Activated CD4-positive, CD25-positive, alpha-beta regulatory T cell treated with anti-CD3 and anti-CD28 coated beads, Interleukin-2, amount 50 U/mL, for 16 hours (primary cell): Measurements from ENCODE around the gene TEX19.
"Not testable (repeated sequence)": the region's sequence is repeated elsewhere in the genome, so short reads cannot be mapped to it uniquely, and the experiment has no call there.

ENCODE experiments used
- DNase-seq: peaks from one replicate; pipeline ENCODE4 v3.0.0-alpha.2; 2020; ENCODE audit warnings: low read depth, low spot score

Gene TEX19

DNA sequence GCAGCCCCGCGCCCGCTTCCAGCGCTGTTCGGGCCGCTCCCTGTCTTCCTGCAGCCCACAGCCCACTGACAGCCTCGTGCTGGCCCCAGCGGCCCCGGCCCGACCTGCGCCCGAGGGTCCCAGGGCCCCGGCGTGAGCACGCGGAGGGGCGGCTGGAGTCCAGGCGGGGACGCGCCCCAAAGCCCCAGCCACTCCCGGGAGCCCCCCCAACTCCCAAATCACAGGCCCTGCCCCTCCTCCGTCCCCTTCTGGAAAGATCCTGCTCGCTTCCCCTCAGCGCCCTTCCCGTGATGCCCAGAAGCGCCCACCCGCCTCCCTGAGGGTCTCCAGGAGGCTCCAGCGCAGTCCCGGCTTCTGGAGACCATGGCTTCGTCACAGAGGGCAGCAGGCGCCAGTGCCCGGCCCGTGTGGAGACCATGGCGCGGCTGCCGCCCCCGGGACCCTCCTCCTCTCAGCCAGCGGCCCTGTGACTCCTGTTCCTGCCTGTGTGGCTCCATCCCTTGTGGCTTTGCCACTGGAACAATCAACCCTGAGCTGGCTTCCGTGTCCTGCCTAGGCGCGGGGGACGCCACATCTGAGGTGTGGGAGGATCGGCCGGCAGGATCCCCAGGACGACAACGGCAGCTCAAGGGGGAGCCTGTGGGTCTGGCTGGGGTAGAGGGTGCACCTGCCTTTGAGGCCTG, 16.5 kb downstream of the TEX19 start:
- DNase-seq: no peak

DNA sequence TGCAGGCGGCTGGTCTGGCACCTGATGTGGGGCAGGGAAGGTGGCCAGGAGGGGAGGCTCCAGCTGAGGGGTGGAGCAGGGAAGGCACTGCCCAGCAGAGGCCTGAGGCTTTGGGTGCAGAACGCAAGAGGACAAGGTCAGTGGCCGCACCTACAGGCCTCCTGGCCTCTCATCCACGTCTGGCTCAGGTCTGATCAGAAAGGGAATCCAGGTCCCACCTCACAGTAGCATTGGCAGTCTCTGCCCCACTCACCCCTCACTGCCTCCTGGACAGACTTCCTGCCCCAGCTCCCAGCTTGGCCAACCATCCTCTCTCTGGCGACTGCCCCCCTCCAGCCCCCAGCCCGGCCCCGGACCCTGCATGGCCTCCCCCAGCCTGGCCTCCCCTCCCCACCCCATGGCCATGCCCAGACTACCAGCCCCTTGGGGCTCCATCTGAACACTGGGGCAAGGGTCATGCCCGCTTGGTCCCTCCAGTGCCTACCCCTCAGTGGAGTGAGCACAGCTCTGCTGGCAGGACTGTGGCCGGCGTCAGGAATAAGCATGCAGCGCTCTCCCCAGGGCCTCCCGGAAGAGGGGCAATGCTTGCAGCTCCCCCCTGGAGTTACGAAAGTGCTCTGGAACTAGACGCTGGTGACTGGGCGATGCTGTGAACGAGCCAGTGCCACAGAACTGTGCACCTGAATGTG, 17.1 kb downstream of the TEX19 start:
- DNase-seq: no peak

- DNase-seq: not testable (repeated sequence)
These were observed 18.2 kb downstream of the TEX19 start for GRCh38 chr17:82377294-82377693.

DNA sequence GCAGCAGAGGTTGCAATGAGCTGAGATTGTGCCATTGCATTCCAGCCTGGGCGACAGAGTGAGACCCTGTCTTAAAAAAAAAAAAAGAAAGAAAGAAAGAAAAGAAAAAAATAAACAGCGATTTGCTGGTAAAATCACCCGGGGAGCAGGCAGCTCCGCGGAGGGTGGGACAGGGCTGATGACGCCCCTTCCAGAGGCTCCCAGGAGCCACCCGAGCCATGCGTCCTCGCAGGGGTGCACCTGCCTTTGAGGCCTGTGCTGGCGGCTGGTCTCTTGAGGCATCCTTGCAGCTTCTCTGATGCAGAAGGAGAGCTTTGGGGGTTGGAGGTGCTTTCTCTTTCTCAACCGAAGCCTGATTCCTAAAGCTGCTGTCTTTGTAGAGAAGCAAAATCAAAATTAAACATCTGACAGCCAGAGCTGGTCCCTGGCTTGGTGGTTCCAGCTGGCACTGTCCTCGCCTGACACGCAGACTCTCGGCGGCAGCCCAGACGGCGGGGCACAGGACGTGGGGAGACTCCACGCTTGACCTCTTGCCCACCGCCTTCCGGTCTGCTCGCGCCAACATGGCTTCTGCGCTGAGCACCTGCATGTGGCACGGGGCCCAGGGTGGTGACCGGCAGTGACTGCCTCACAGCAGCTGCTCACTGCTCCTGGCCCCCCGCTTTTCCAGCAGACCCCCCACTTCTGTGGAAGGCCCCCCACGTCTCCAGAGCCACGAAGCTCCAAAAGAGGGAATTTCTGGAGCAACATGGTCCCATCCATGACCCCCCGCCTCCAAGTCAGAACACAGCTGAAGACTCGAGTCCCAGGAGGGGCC, 19.1 kb downstream of the TEX19 start:
- no peak for DNase-seq

DNA sequence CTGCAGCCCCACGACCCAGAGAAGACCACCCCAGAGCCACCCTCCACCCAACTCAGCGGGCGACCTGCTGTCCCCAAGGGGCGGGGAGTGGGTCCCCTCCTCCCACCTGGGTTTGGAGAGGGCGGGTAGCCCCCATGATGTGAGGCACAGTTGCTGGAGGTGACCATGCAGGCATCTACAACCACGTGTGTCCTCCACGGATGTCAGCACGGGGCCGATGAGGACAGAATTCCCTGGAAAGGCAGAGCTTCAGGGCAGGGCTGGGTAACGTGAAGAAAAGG, 19.6 kb downstream of the TEX19 start:
- DNase-seq: no peak

DNA sequence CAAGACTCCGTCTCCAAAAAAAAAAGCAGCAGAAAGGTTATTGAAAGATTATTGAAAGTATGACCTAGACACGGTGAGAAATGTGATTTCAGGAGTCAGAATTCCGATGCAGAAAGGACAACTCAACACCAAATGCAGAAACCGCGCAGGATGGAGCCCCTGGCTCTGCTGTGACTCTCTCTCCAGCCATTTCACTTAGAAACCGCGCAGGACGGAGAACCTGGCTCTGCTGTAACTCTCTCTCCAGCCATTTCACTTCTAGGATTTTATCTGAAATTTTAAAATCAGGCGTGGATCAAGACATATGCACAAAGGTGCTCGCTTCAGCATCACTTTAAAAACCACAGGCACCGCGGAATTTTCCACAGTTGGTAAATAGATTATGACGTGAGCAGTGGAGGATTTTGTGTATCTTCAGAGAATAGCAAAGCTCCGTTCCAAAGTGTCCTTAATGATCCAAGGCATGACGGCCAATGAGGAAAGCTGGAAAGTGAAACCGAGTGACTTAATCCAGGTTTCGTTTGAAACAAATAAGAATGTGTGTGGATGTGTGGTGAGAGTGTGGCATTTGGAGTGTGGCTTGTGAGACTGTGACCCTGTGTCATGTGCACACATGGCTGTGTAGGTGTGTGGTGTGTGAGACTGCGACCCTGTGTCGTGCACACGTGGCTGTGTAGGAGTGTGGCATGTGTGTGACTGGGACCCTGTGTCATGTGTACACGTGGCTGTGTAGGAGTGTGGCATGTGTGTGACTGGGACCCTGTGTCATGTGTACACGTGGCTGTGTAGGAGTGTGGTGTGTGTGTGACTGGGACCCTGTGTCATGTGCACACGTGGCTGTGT, 22.0 kb downstream of the TEX19 start:
- no peak for DNase-seq

DNA sequence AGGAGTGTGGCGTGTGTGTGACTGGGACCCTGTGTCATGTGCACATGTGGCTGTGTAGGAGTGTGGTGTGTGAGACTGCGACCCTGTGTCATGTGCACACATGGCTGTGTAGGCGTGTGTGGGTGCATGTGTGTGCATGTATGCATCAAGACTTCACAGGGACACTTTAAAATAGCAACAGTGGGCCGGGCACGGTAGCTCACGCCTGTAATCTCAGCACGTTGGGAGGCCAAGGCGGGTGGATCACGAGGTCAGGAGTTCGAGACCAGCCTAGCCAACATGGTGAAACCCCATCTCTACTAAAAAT, 22.6 kb downstream of the TEX19 start:
- not testable (repeated sequence) for DNase-seq

- DNase-seq: not testable (repeated sequence)
These were observed 23.3 kb downstream of the TEX19 start for GRCh38 chr17:82382220-82382932.

DNA sequence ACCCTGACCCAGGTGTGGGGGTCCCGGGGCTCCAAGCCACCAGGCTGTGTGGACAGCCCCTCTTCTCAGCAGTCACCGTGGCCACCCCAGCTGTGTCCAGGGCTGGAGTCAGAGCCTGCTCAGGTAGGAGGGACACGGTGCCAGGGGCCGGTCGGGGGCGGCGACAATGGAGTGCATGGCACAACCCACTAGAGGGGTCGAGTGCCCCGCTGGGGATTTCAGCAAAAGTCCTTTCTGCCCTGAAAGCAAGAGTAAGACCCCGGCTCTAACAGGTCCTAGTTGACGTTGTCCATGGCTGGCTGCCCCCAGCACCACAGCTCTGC, 23.8 kb downstream of the TEX19 start:
- no peak for DNase-seq

- no peak for DNase-seq
These were observed 24.4 kb downstream of the TEX19 start for GRCh38 chr17:82383411-82383810.

DNA sequence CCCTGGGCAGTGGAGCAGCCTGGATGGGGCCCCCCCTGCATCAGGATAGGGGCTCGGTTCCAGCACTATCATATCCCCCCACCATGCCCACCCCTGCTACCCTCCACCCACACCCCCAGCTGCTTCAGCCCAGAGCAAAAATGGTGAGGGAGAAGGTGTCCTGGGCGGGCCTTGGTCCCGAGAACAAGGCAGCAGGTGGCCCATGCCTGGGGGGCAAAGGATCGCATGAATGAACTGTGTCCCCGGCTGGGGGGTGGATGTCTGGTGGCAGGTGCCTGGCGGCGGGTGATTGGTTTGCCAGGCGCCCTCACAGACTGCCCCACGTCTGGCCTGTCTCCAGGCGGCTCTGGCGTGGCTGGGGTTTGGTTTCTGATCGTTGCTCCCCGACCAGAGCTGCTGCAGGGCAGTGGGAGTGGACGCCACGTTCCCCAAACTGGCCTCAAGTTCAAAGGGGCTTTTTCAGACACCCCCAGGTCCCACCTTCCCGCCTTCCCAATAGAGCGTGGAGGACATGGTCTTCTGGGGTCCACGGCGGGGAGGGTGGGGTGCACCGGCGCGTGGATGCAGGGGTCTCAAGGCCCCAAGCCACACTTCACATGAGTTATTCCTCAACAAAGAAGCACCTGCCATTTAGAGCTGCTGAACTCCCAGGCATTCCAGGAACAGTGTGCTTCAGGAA, 25.1 kb downstream of the TEX19 start:
- no peak for DNase-seq

DNA sequence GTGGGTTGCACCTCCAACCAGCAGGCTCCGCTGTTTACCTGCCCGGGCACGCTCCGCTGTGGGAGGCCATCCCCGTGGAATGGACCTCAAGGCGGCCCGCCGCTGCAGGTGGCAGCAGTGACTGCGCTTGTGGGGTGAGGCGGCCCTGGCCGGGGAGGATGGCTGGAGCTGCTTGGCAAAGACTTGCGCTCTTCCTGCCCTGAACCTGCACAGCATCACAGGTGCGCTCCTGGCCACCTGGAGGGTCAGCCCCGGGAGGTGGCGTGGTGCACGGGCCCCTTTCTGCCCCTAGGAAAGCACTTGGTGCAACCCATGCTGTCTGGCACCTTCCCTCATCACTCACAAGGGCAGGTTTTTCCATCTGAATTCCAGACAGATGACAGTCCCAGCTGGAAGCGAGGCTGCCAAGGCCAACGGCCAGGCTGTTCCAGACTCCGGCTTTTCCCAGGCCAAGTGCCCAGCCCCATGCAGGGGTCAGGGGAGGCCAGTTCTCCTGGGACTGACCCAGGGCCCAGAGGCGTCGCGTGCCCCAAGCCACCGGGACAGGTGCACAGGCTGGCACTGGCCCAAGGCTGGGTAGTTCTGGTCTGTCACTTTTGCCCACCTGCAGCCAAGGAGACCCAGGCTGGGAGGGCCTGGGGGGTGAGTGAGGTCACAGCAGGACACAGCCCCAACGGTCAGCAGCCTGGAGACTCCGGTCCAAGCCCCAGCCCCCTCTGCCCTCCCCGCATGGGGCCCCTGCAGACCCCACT, 25.9 kb downstream of the TEX19 start:
- no peak for DNase-seq

GRCh38 chr17:82385559-82386254, 26.7 kb downstream of the TEX19 start:
- no peak for DNase-seq

- no peak for DNase-seq
These were observed 27.3 kb downstream of the TEX19 start for GRCh38 chr17:82386255-82386831.

DNA sequence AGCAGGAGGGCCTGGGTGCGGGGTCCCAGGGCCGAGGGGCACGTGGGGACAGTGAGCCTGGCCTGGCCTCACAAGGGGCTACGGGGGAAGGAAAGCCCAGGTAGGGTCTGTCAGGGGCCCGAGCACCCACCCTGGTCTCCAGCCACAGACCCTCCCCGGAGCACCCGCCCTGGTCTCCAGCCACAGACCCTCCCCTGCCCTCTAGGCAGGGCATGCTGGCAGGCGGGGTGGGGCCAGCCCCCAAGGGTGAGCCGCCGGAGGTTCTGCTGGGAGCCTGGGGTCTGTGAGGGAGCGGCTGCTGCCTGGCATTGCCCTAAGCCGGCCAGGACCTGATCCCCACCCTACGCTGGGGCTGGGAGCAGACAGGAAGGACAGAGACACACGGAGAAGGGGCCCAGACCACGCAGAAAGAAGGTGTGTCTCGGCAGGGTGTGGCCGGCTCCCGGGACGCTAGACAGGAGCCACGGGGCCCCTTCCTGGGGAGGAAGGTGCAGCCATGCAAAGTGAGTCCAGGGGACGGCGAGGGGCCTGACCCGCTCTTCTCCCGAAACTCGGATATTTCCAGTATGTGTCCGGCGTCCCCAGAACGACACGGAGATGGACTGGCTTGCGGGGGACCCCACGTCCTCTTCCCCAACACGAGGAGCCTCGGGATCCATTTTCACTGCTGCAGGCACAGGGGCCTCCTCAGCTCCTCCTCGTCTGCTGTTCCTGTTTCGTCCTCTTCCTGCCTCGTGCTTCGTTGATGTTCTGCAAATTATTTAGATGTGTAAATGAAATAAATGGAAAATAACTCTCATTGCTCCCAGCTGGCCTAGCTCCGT, 28.0 kb downstream of the TEX19 start:
- DNase-seq: no peak

GRCh38 chr17:82387705-82388106, 28.7 kb downstream of the TEX19 start:
- no peak for DNase-seq

DNA sequence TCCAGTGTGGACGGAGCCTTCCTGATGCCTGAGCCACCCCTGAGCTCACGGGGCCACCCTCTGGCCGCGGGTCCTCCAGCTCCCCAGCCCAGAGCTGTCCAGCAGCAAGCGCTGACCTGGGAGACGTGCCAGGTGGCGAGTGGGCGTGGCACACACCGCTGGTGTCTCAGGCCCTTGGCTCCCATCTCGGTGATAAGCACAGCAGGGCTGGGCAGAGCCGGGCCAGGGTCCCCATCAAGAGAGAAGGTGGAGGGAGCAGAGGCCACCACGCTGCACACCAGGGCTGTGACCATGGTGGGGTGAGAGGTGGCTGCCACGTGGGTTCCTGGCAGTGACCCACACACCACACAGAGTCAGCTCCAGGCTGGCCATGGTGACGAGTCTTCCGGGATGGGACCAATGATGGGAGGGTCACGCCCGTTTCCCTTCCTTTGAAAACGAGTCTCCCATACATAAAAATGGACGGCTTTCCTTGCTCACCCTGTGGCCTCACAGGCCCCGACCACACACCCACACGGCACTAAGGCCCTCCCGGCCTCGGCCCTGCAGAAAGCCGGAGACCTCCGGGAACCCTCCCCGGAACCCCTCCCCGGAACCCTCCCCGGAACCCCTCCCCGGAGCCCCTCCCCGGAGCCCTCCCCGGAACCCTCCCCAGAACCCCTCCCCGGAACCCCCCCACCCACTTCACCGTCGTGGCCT, 29.3 kb downstream of the TEX19 start:
- no peak for DNase-seq

DNA sequence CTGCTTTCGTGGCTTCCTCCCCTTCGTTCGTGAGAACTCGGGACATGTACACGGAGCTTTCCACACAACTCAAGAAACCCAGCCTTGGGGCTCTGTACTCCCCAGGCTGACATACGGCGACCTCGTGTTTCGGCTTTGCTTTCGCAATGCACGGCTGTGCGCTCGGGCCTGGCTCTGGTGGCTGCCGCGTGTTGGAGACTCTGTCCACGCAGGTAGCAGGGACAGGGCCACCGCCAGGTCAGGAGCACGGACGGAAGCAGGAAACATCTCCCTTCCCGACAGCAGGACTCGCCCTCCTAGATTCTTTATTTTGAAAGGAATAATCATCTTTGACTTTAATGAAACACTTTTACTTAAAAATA, 29.9 kb downstream of the TEX19 start:
- no peak for DNase-seq
